HEK293 (cell line): Measurements from ENCODE around the gene MATCAP1.

Experiments used
- CTCF ChIA-PET: fragments of 350-600 bp; formaldehyde crosslinking; extraction: SDS; loops from one replicate; lab custom pipeline; 2021; ENCODE audit warnings: antibody characterized with exemption; lab: Yijun Ruan, JAX
- POLR2A ChIA-PET: fragments of 300-600 bp; formaldehyde crosslinking; extraction: SDS; loops from one replicate; lab custom pipeline; 2020; ENCODE audit warnings: antibody characterized with exemption, inconsistent platforms; lab: Yijun Ruan, JAX
- H3K27ac ChIP-seq: fragments of 200-500 bp; sonication (Bioruptor generic); 2 replicates; pipeline ENCODE4 v1.5.1; 2014; ENCODE audit warnings: low read depth, low read length, control low read depth, inconsistent platforms; ENCODE audit errors: extremely low read depth
- H3K36me3 ChIP-seq, 2 experiments: fragments of 200-500 bp in 1 of 2; sonication (Bioruptor generic) in 1 of 2; 1 replicate in 1 of 2; 2 replicates in 1 of 2; pipeline ENCODE4 v1.5.1; 2014 to 2017; ENCODE audit warnings: inconsistent platforms in 2 of 2, low read length in 2 of 2; ENCODE audit not compliant: control insufficient read depth in 2 of 2, insufficient read depth in 1 of 2
- H3K4me1 ChIP-seq: fragments of 200-500 bp; sonication (Bioruptor generic); 2 replicates; pipeline ENCODE4 v1.5.1; 2014; ENCODE audit warnings: mild to moderate bottlenecking, low read length, inconsistent platforms; ENCODE audit not compliant: control insufficient read depth, insufficient read depth
- H3K4me3 ChIP-seq: 2 replicates; pipeline ENCODE4 v1.5.1; 2011; ENCODE audit warnings: low read depth, mild to moderate bottlenecking, control low read depth, low read length, moderate library complexity
- H3K9me3 ChIP-seq: fragments of 200-500 bp; sonication (Bioruptor generic); 2 replicates; pipeline ENCODE4 v1.5.1; 2014; ENCODE audit warnings: low read depth, low read length, inconsistent platforms; ENCODE audit not compliant: control insufficient read depth, insufficient read depth
- BCL11A ChIP-seq: fragments of 450-650 bp; formaldehyde crosslinking; IDR thresholded peaks from 2 replicates; pipeline ENCODE4 v1.5.1; 2016; ENCODE audit warnings: low read depth, missing biosample characterization, missing genetic modification characterization
- GLI4 ChIP-seq: fragments of 450-650 bp; formaldehyde crosslinking; IDR thresholded peaks from 2 replicates; pipeline ENCODE4 v1.5.1; 2016; ENCODE audit warnings: missing biosample characterization, missing genetic modification characterization
- MEIS1 ChIP-seq: sonication (generic); formaldehyde crosslinking; IDR thresholded peaks from 2 replicates; pipeline ENCODE4 v1.8.1; 2022; ENCODE audit warnings: missing genetic modification reagents, mild to moderate bottlenecking, borderline replicate concordance
- REST ChIP-seq: fragments of 450-650 bp; formaldehyde crosslinking; IDR thresholded peaks from 2 replicates; pipeline ENCODE4 v1.5.1; 2016; ENCODE audit warnings: missing biosample characterization, missing genetic modification characterization
- SALL2 ChIP-seq: fragments of 450-650 bp; formaldehyde crosslinking; IDR thresholded peaks from 2 replicates; pipeline ENCODE4 v1.5.0; 2017; ENCODE audit warnings: missing biosample characterization, mild to moderate bottlenecking, missing genetic modification characterization, borderline replicate concordance
- SP3 ChIP-seq: fragments of 450-650 bp; formaldehyde crosslinking; IDR thresholded peaks from 2 replicates; pipeline ENCODE4 v1.5.1; 2016; ENCODE audit warnings: missing biosample characterization, missing genetic modification characterization
- WT1 ChIP-seq: fragments of 450-650 bp; formaldehyde crosslinking; IDR thresholded peaks from 2 replicates; pipeline ENCODE4 v1.5.1; 2016; ENCODE audit warnings: missing biosample characterization, missing genetic modification characterization
- ZNF169 ChIP-seq: fragments of 450-650 bp; formaldehyde crosslinking; IDR thresholded peaks from 2 replicates; pipeline ENCODE4 v1.5.1; 2016; ENCODE audit warnings: missing biosample characterization, missing genetic modification characterization
- ZNF19 ChIP-seq: fragments of 450-650 bp; formaldehyde crosslinking; IDR thresholded peaks from 2 replicates; pipeline ENCODE4; 2016; ENCODE audit warnings: missing biosample characterization, missing genetic modification characterization, low read depth
- ZNF223 ChIP-seq: fragments of 450-650 bp; formaldehyde crosslinking; IDR thresholded peaks from 2 replicates; pipeline ENCODE4 v1.5.1; 2016; ENCODE audit warnings: missing biosample characterization, missing genetic modification characterization
- ZNF248 ChIP-seq: fragments of 450-650 bp; formaldehyde crosslinking; IDR thresholded peaks from 2 replicates; pipeline ENCODE4 v1.5.1; 2017; ENCODE audit warnings: missing biosample characterization, missing genetic modification characterization
- ZNF26 ChIP-seq: fragments of 450-650 bp; formaldehyde crosslinking; IDR thresholded peaks from 2 replicates; pipeline ENCODE4 v1.5.1; 2016; ENCODE audit warnings: missing biosample characterization, missing genetic modification characterization
- ZNF549 ChIP-seq: fragments of 450-650 bp; IDR thresholded peaks from 2 replicates; pipeline ENCODE4 v1.5.1; 2018; ENCODE audit warnings: missing biosample characterization, missing genetic modification characterization, mild to moderate bottlenecking, inconsistent platforms, moderate library complexity
- ZNF610 ChIP-seq: fragments of 450-650 bp; formaldehyde crosslinking; IDR thresholded peaks from 2 replicates; pipeline ENCODE4 v1.5.1; 2016; ENCODE audit warnings: missing biosample characterization, missing genetic modification characterization, borderline replicate concordance
- ZSCAN23 ChIP-seq: fragments of 450-650 bp; formaldehyde crosslinking; IDR thresholded peaks from 2 replicates; pipeline ENCODE4 v1.5.1; 2016; ENCODE audit warnings: missing biosample characterization, missing genetic modification characterization
- ZSCAN4 ChIP-seq: fragments of 450-650 bp; formaldehyde crosslinking; IDR thresholded peaks from 2 replicates; pipeline ENCODE4 v1.5.1; 2017; ENCODE audit warnings: missing biosample characterization, missing genetic modification characterization
- TF ChIP-seq, protein P1 (sequence below): fragments of 450-650 bp; formaldehyde crosslinking; IDR thresholded peaks from 2 replicates; pipeline ENCODE4 v1.5.1; 2016; ENCODE audit warnings: missing biosample characterization, missing genetic modification characterization
- TF ChIP-seq, protein P2 (sequence below): fragments of 450-650 bp; formaldehyde crosslinking; IDR thresholded peaks from 2 replicates; pipeline ENCODE4 v1.5.1; 2017; ENCODE audit warnings: missing biosample characterization, mild to moderate bottlenecking, missing genetic modification characterization, moderate library complexity

MATCAP1 gene

GRCh38 chr16:67144943-67145342 is 38.8 kb downstream of the MATCAP1 start:
- POLR2A ChIA-PET: no interaction called here
- H3K36me3 ChIP-seq: peaks cover 8 to 96% of the 10 kb centered on the region in 2 experiments; a peak in 2 of 3 replicates
- H3K4me3 ChIP-seq: no peak overlapping the region
- no peak overlapping the region for H3K27ac ChIP-seq
- TF ChIP-seq ZSCAN23 (tag by site-specific recombination) (no peak), ZNF610 (tag by site-specific recombination) (no peak), ZNF169 (tag by site-specific recombination) (no peak), ZNF248 (tag by site-specific recombination) (no peak), WT1 (tag by site-specific recombination) (no peak), ZNF549 (tag by site-specific recombination) (no peak), ZNF26 (no peak), SP3 (tag by site-specific recombination) (no peak), BCL11A (tag by site-specific recombination) (no peak), REST (tag by site-specific recombination) (no peak), GLI4 (tag by site-specific recombination) (no peak), SALL2 (tag by site-specific recombination) (no peak), ZSCAN4 (tag by site-specific recombination) (no peak)
- TF ChIP-seq, protein P1, sequence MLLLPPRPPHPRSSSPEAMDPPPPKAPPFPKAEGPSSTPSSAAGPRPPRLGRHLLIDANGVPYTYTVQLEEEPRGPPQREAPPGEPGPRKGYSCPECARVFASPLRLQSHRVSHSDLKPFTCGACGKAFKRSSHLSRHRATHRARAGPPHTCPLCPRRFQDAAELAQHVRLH (tag by site-specific recombination): no peak
- no peaks in the 10 kb centered on the region for H3K9me3 ChIP-seq
- no peaks in the 10 kb centered on the region for H3K4me1 ChIP-seq
- CTCF ChIA-PET: interaction anchor here (0.6 to 3.1 kb wide), 2 partner anchors 10 to 311 kb away, joined by 4 to 10 read pairs; no protein-coding TSS in a partner anchor

DNA sequence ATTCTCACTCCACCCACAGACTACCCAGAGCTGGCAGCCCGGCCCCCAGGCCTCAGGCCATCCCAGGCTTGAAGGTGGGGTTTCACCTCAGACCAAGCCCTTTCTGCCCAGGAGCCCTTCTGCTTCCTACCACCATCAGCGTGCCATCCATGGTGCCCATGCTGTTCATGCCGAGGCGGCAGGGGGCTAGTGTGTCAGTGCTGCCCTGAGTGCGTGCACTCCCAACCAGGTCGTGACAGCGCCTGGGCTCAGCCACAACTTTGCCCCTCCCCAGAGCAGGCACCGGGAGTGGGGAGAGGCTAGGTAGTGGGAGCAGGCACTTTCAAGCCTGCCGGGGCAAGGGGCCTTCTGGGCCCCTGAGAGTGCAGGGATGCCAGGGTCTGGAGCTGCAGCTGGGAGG is 41.4 kb downstream of the MATCAP1 start:
- ChIA-PET CTCF (interaction anchor here (0.6 to 2.9 kb wide), 2 partner anchors 13 to 163 kb away, joined by 3 to 20 read pairs; no protein-coding TSS in a partner anchor), POLR2A (no interaction called here)
- Histone ChIP-seq H3K36me3 (peaks cover 13 to 97% of the 10 kb centered on the region in 2 experiments; a peak in 2 of 3 replicates), H3K27ac (no peak overlapping the region), H3K4me3 (no peak overlapping the region), H3K4me1 (no peaks in the 10 kb centered on the region; the same call in 1 of the 2 replicates), H3K9me3 (no peaks in the 10 kb centered on the region)
- TF ChIP-seq, protein P2, sequence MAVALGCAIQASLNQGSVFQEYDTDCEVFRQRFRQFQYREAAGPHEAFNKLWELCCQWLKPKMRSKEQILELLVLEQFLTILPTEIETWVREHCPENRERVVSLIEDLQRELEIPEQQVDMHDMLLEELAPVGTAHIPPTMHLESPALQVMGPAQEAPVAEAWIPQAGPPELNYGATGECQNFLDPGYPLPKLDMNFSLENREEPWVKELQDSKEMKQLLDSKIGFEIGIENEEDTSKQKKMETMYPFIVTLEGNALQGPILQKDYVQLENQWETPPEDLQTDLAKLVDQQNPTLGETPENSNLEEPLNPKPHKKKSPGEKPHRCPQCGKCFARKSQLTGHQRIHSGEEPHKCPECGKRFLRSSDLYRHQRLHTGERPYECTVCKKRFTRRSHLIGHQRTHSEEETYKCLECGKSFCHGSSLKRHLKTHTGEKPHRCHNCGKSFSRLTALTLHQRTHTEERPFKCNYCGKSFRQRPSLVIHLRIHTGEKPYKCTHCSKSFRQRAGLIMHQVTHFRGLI: peak; percentile 96
- TF ChIP-seq MEIS1 (CRISPR knock-in tag): no peak
- TF ChIP-seq ZNF19 (tag by site-specific recombination): no peak
- TF ChIP-seq ZNF223 (tag by site-specific recombination): no peak
